Measurements from ENCODE around the gene LRMDA. TPM values are rescaled to one million over a fixed set of nuclear protein-coding genes. Genes with fewer than 3 reads are reported as not detected.

Gene LRMDA
- total and polyA plus RNA-seq, 2 donors (not counting 1 experiment from before 2014, with no cell fraction given): 0.12 TPM; not detected in 1

DNA sequence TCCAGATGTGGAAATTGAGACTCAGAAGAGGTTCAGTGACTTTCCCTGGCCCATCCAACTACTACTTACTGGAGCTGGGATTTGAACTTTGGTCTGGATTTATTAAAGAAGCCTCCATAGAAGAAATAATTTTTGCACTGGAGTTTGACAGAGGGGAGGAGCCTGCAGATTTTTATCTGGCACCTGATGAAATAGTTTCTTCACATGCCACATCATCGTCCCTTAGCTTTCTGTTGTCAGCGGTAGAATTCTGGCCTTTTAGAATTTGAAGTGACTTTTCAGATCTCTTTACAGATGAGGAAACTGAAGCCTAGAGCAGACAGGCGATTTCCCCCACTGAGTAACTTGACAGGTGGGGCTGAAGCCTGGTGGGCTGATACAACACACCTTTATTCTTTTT lies 233.5 kb downstream of the LRMDA start:
- no peaks in the 10 kb centered on the region for H3K9me3 Mint-ChIP-seq (ENCODE audit: insufficient read depth)

GRCh38 chr10:75665707-75666106 lies 234.3 kb downstream of the LRMDA start:
- CTCF ChIA-PET: interaction anchor here (0.6 kb wide), 1 partner anchor 1504 kb away, joined by 4 read pairs; no protein-coding TSS in a partner anchor
- no peak overlapping the region for H3K4me3 Mint-ChIP-seq
- TF ChIP-seq EZH2 (IDR thresholded peaks at IDR 0.05; ENCODE audit: borderline replicate concordance, insufficient read depth, low read depth, low read length, poor library complexity, severe bottlenecking): no peak
- TF ChIP-seq, protein P1, sequence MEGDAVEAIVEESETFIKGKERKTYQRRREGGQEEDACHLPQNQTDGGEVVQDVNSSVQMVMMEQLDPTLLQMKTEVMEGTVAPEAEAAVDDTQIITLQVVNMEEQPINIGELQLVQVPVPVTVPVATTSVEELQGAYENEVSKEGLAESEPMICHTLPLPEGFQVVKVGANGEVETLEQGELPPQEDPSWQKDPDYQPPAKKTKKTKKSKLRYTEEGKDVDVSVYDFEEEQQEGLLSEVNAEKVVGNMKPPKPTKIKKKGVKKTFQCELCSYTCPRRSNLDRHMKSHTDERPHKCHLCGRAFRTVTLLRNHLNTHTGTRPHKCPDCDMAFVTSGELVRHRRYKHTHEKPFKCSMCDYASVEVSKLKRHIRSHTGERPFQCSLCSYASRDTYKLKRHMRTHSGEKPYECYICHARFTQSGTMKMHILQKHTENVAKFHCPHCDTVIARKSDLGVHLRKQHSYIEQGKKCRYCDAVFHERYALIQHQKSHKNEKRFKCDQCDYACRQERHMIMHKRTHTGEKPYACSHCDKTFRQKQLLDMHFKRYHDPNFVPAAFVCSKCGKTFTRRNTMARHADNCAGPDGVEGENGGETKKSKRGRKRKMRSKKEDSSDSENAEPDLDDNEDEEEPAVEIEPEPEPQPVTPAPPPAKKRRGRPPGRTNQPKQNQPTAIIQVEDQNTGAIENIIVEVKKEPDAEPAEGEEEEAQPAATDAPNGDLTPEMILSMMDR (IDR thresholded peaks at IDR 0.05): no peak
- Histone ChIP-seq H2AFZ (ENCODE audit: insufficient read depth, low read depth, low read length, poor library complexity, severe bottlenecking) (no peak overlapping the region), H3K4me3 (ENCODE audit: control extremely low read depth in 1 of 5, extremely low read depth in 1 of 5, insufficient read depth in 1 of 5, low read depth in 2 of 5, low read length in 4 of 5) (no peak overlapping the region), H3K4me2 (replicated peaks; ENCODE audit: low read depth, low read length, poor library complexity, severe bottlenecking) (no peak overlapping the region), H3K9me3 (ENCODE audit: control extremely low read depth in 1 of 3, control insufficient read depth in 2 of 3, insufficient read depth in 1 of 3, low read length in 2 of 3) (no peaks in the 10 kb centered on the region), H4K20me1 (ENCODE audit: control insufficient read depth, insufficient read depth, low read length, poor library complexity, severe bottlenecking) (no peaks in the 10 kb centered on the region), H3K36me3 (replicated peaks in 1 of 2; ENCODE audit: control extremely low read depth in 1 of 2, control insufficient read depth in 1 of 2, extremely low read depth in 1 of 2, insufficient read depth in 2 of 2, low read length in 1 of 2) (no peaks in the 10 kb centered on the region), H3K9ac (ENCODE audit: low read length) (no peak overlapping the region), H3K27me3 (replicated peaks in 1 of 4; ENCODE audit: control extremely low read depth in 1 of 4, control insufficient read depth in 3 of 4, insufficient read depth in 4 of 4, low read length in 3 of 4) (peaks cover 0 to 5% (median 0%) of the 10 kb centered on the region in 4 experiments), H3K27ac (ENCODE audit: low read length in 2 of 2) (no peak overlapping the region), H3K4me1 (ENCODE audit: control insufficient read depth in 2 of 2, insufficient read depth in 2 of 2, low read length in 2 of 2) (no peaks in the 10 kb centered on the region), H3K79me2 (ENCODE audit: control insufficient read depth, insufficient read depth, low read length) (no peaks in the 10 kb centered on the region)
- ATAC-seq (ENCODE audit: low read depth) (no peak), DNase-seq (no peak)
- intact Hi-C loops (cut with micrococcal nuclease): no loop called here
- POLR2A ChIA-PET: no interaction called here
- no peaks in the 10 kb centered on the region for H3K9me3 Mint-ChIP-seq (ENCODE audit: insufficient read depth)
- no peak overlapping the region for H3K27ac Mint-ChIP-seq
- H3K4me1 Mint-ChIP-seq: no peaks in the 10 kb centered on the region
- peaks cover 5% of the 10 kb centered on the region for H3K27me3 Mint-ChIP-seq

More for the DNA sequence above, 233.5 kb downstream of the LRMDA start:
- Histone ChIP-seq H3K9ac (ENCODE audit: low read length) (no peak overlapping the region), H3K4me1 (ENCODE audit: control insufficient read depth in 2 of 2, insufficient read depth in 2 of 2, low read length in 2 of 2) (no peaks in the 10 kb centered on the region), H3K9me3 (ENCODE audit: control extremely low read depth in 1 of 3, control insufficient read depth in 2 of 3, insufficient read depth in 1 of 3, low read length in 2 of 3) (no peaks in the 10 kb centered on the region), H3K79me2 (ENCODE audit: control insufficient read depth, insufficient read depth, low read length) (no peaks in the 10 kb centered on the region), H4K20me1 (ENCODE audit: control insufficient read depth, insufficient read depth, low read length, poor library complexity, severe bottlenecking) (no peaks in the 10 kb centered on the region), H3K27ac (ENCODE audit: low read length in 2 of 2) (no peak overlapping the region), H3K4me2 (replicated peaks; ENCODE audit: low read depth, low read length, poor library complexity, severe bottlenecking) (no peak overlapping the region), H3K27me3 (replicated peaks in 1 of 4; ENCODE audit: control extremely low read depth in 1 of 4, control insufficient read depth in 3 of 4, insufficient read depth in 4 of 4, low read length in 3 of 4) (peaks cover 0 to 5% (median 0%) of the 10 kb centered on the region in 4 experiments), H3K36me3 (replicated peaks in 1 of 2; ENCODE audit: control extremely low read depth in 1 of 2, control insufficient read depth in 1 of 2, extremely low read depth in 1 of 2, insufficient read depth in 2 of 2, low read length in 1 of 2) (no peaks in the 10 kb centered on the region), H2AFZ (ENCODE audit: insufficient read depth, low read depth, low read length, poor library complexity, severe bottlenecking) (no peak overlapping the region), H3K4me3 (ENCODE audit: control extremely low read depth in 1 of 5, extremely low read depth in 1 of 5, insufficient read depth in 1 of 5, low read depth in 2 of 5, low read length in 4 of 5) (no peak overlapping the region)
- intact Hi-C loops (cut with micrococcal nuclease): no loop called here
- no peaks in the 10 kb centered on the region for H3K4me1 Mint-ChIP-seq
- ChIA-PET CTCF (no interaction called here), POLR2A (no interaction called here)
- DNase-seq (no peak), ATAC-seq (ENCODE audit: low read depth) (no peak)
- H3K27me3 Mint-ChIP-seq: peaks cover 5% of the 10 kb centered on the region
- WGBS (ENCODE audit: insufficient coverage): no CpG with 5 or more reads among the region's 3 CpGs
- H3K27ac Mint-ChIP-seq: no peak overlapping the region
- H3K4me3 Mint-ChIP-seq: no peak overlapping the region
- TF ChIP-seq EZH2 (IDR thresholded peaks at IDR 0.05; ENCODE audit: borderline replicate concordance, insufficient read depth, low read depth, low read length, poor library complexity, severe bottlenecking): no peak
- TF ChIP-seq, protein P1 (IDR thresholded peaks at IDR 0.05): no peak
